ENCODE results near the gene STON2.

- TF ChIP-seq POLR2A (IDR thresholded peaks at IDR 0.05; ENCODE audit: low read depth, low read length) (no peak), TAF1 (IDR thresholded peaks at IDR 0.05; ENCODE audit: borderline replicate concordance, low read depth, low read length) (no peak)
Measured at GRCh38 chr14:81319314-81319713, 80.8 kb downstream of the STON2 start.

Measured in GM12892 (cell line).